ENCODE measurements around the gene NAGLU.
"Not testable (repeated sequence)": the region's sequence is repeated elsewhere in the genome, so short reads cannot be mapped to it uniquely, and the experiment has no call there.

NAGLU gene

GRCh38 chr17:42545755-42546505, 9.9 kb downstream of the NAGLU start:
- DNase-seq (ENCODE audit: low read depth): not testable (repeated sequence)

- DNase-seq (ENCODE audit: low read depth): no peak
These were observed 11.0 kb downstream of the NAGLU start for GRCh38 chr17:42547001-42547461.

- DNase-seq (ENCODE audit: low read depth): no peak
These were observed 11.6 kb downstream of the NAGLU start for GRCh38 chr17:42547698-42548069.

- DNase-seq (ENCODE audit: low read depth): no peak
These were observed 12.2 kb downstream of the NAGLU start for GRCh38 chr17:42548070-42548837.

GRCh38 chr17:42548993-42549755, 13.1 kb downstream of the NAGLU start:
- DNase-seq (ENCODE audit: low read depth): no peak

GRCh38 chr17:42552736-42553135, 16.7 kb downstream of the NAGLU start, which contains the start of gene HSD17B1:
Gene HSD17B1 (plus strand): TSS chr17:42552923. CDS start chr17:42552934, 11 bp downstream.
- not testable (repeated sequence) for DNase-seq (ENCODE audit: low read depth)

- no peak for DNase-seq (ENCODE audit: low read depth)
These were observed 17.2 kb downstream of the NAGLU start for GRCh38 chr17:42553161-42553818.

GRCh38 chr17:42553866-42554249, 17.8 kb downstream of the NAGLU start:
- no peak for DNase-seq (ENCODE audit: low read depth)

- peak; percentile 73 for DNase-seq (ENCODE audit: low read depth)
These were observed 18.4 kb downstream of the NAGLU start for GRCh38 chr17:42554250-42555121.

GRCh38 chr17:42555122-42555622, 19.1 kb downstream of the NAGLU start:
- DNase-seq (ENCODE audit: low read depth): no peak

- DNase-seq (ENCODE audit: low read depth): not testable (repeated sequence)
These were observed 20.0 kb downstream of the NAGLU start for GRCh38 chr17:42555961-42556617.

- no peak for DNase-seq (ENCODE audit: low read depth)
These were observed 23.0 kb downstream of the NAGLU start for GRCh38 chr17:42559075-42559474.

GRCh38 chr17:42560246-42560645, 24.2 kb downstream of the NAGLU start:
- no peak for DNase-seq (ENCODE audit: low read depth)

- peak; percentile 97 for DNase-seq (ENCODE audit: low read depth)
These were observed 25.9 kb downstream of the NAGLU start, which contains the start of gene COASY for GRCh38 chr17:42561897-42562387. Gene COASY (plus strand): TSS chr17:42562148. CDS start chr17:42562623, 475 bp downstream.

GRCh38 chr17:42562388-42563142, 26.5 kb downstream of the NAGLU start:
- DNase-seq (ENCODE audit: low read depth): no peak

GRCh38 chr17:42563143-42563509, 27.1 kb downstream of the NAGLU start:
- no peak for DNase-seq (ENCODE audit: low read depth)

GRCh38 chr17:42563543-42563942, 27.5 kb downstream of the NAGLU start:
- no peak for DNase-seq (ENCODE audit: low read depth)

GRCh38 chr17:42563950-42564349, 27.9 kb downstream of the NAGLU start:
- no peak for DNase-seq (ENCODE audit: low read depth)

Measured in fibroblast of gingiva (primary cell).